Activated T-cell treated with anti-CD3 and anti-CD28 coated beads, Interleukin-2, amount 50 U/mL, for 24 hours (primary cell): ENCODE data around the gene AIFM3.

Experiments
- DNase-seq: peaks from one replicate; pipeline ENCODE4 v3.0.0-alpha.2; 2020
- H3K27ac Mint-ChIP-seq: 2 replicates; pipeline ENCODE4 v1.8.0; 2020; ENCODE audit warnings: mild to moderate bottlenecking, mixed read lengths
- H3K27me3 Mint-ChIP-seq: 2 replicates; pipeline ENCODE4 v1.8.0; 2020; ENCODE audit warnings: mixed read lengths
- H3K36me3 Mint-ChIP-seq: 2 replicates; pipeline ENCODE4 v1.8.0; 2020; ENCODE audit warnings: low read depth, mixed read lengths
- H3K4me1 Mint-ChIP-seq: 2 replicates; pipeline ENCODE4 v1.8.0; 2020; ENCODE audit warnings: low read depth, mixed read lengths
- H3K4me3 Mint-ChIP-seq: 2 replicates; pipeline ENCODE4 v1.8.0; 2020; ENCODE audit warnings: mild to moderate bottlenecking, moderate library complexity, mixed read lengths
- H3K9me3 Mint-ChIP-seq: 2 replicates; pipeline ENCODE4 v1.8.0; 2020; ENCODE audit warnings: mixed read lengths

Gene AIFM3

GRCh38 chr22:20949698-20950183 lies 17.3 kb upstream of the AIFM3 start:
- no peaks in the 10 kb centered on the region for H3K9me3 Mint-ChIP-seq
- H3K4me3 Mint-ChIP-seq: no peak overlapping the region
- H3K27me3 Mint-ChIP-seq: no peaks in the 10 kb centered on the region
- peaks cover 88% of the 10 kb centered on the region for H3K36me3 Mint-ChIP-seq
- peak overlapping the region; percentile 30 for H3K27ac Mint-ChIP-seq
- H3K4me1 Mint-ChIP-seq: peaks cover 40% of the 10 kb centered on the region
- no peak for DNase-seq

GRCh38 chr22:20951151-20951931 lies 15.7 kb upstream of the AIFM3 start:
- peaks cover 2% of the 10 kb centered on the region for H3K27me3 Mint-ChIP-seq
- peak overlapping the region; percentile 41 for H3K27ac Mint-ChIP-seq
- H3K4me3 Mint-ChIP-seq: no peak overlapping the region
- no peak for DNase-seq
- H3K4me1 Mint-ChIP-seq: peaks cover 28% of the 10 kb centered on the region
- H3K36me3 Mint-ChIP-seq: peaks cover 76% of the 10 kb centered on the region
- H3K9me3 Mint-ChIP-seq: no peaks in the 10 kb centered on the region

- DNase-seq: no peak
- peaks cover 29% of the 10 kb centered on the region for H3K4me1 Mint-ChIP-seq
- H3K4me3 Mint-ChIP-seq: no peak overlapping the region
- H3K27me3 Mint-ChIP-seq: peaks cover 8% of the 10 kb centered on the region
- no peaks in the 10 kb centered on the region for H3K9me3 Mint-ChIP-seq
- peak overlapping the region; percentile 41 for H3K27ac Mint-ChIP-seq
- peaks cover 71% of the 10 kb centered on the region for H3K36me3 Mint-ChIP-seq
Observed at GRCh38 chr22:20951932-20952380, 15.1 kb upstream of the AIFM3 start.

GRCh38 chr22:20952544-20953341 lies 14.3 kb upstream of the AIFM3 start:
- H3K4me3 Mint-ChIP-seq: no peak overlapping the region

GRCh38 chr22:20953342-20953608 lies 13.8 kb upstream of the AIFM3 start:
- no peaks in the 10 kb centered on the region for H3K9me3 Mint-ChIP-seq
- no peak overlapping the region for H3K27ac Mint-ChIP-seq
- no peak overlapping the region for H3K4me3 Mint-ChIP-seq
- H3K36me3 Mint-ChIP-seq: peaks cover 60% of the 10 kb centered on the region
- peaks cover 24% of the 10 kb centered on the region for H3K4me1 Mint-ChIP-seq
- H3K27me3 Mint-ChIP-seq: peaks cover 21% of the 10 kb centered on the region
- DNase-seq: no peak

More at GRCh38 chr22:20952544-20953341, 14.3 kb upstream of the AIFM3 start:
- H3K27ac Mint-ChIP-seq: no peak overlapping the region
- peaks cover 65% of the 10 kb centered on the region for H3K36me3 Mint-ChIP-seq
- no peak for DNase-seq
- H3K9me3 Mint-ChIP-seq: no peaks in the 10 kb centered on the region
- H3K4me1 Mint-ChIP-seq: peaks cover 29% of the 10 kb centered on the region
- peaks cover 16% of the 10 kb centered on the region for H3K27me3 Mint-ChIP-seq

- H3K9me3 Mint-ChIP-seq: no peaks in the 10 kb centered on the region
- H3K36me3 Mint-ChIP-seq: peaks cover 55% of the 10 kb centered on the region
- DNase-seq: no peak
- H3K27me3 Mint-ChIP-seq: peaks cover 26% of the 10 kb centered on the region
- H3K4me3 Mint-ChIP-seq: no peak overlapping the region
- no peak overlapping the region for H3K27ac Mint-ChIP-seq
- peaks cover 20% of the 10 kb centered on the region for H3K4me1 Mint-ChIP-seq
Observed at GRCh38 chr22:20953668-20954500, 13.2 kb upstream of the AIFM3 start.

GRCh38 chr22:20955548-20955947 lies 11.5 kb upstream of the AIFM3 start:
- DNase-seq: no peak
- no peak overlapping the region for H3K27ac Mint-ChIP-seq
- peaks cover 39% of the 10 kb centered on the region for H3K36me3 Mint-ChIP-seq
- H3K4me1 Mint-ChIP-seq: peaks cover 10% of the 10 kb centered on the region
- no peaks in the 10 kb centered on the region for H3K9me3 Mint-ChIP-seq
- no peak overlapping the region for H3K4me3 Mint-ChIP-seq
- peaks cover 32% of the 10 kb centered on the region for H3K27me3 Mint-ChIP-seq

- Mint-ChIP-seq H3K36me3 (peaks cover 30% of the 10 kb centered on the region), H3K4me3 (peak overlapping the region; percentile 36), H3K4me1 (peaks cover 11% of the 10 kb centered on the region), H3K27ac (no peak overlapping the region), H3K27me3 (peaks cover 34% of the 10 kb centered on the region), H3K9me3 (no peaks in the 10 kb centered on the region)
- no peak for DNase-seq
Observed at GRCh38 chr22:20956258-20957101, 10.6 kb upstream of the AIFM3 start.

GRCh38 chr22:20957102-20957682 lies 9.9 kb upstream of the AIFM3 start:
- peak overlapping the region; percentile 54 for H3K4me3 Mint-ChIP-seq
- peaks cover 34% of the 10 kb centered on the region for H3K27me3 Mint-ChIP-seq
- no peak overlapping the region for H3K27ac Mint-ChIP-seq
- DNase-seq: no peak
- H3K9me3 Mint-ChIP-seq: no peaks in the 10 kb centered on the region
- peaks cover 15% of the 10 kb centered on the region for H3K4me1 Mint-ChIP-seq
- H3K36me3 Mint-ChIP-seq: peaks cover 22% of the 10 kb centered on the region

GRCh38 chr22:20957683-20958431 lies 9.2 kb upstream of the AIFM3 start:
- H3K9me3 Mint-ChIP-seq: no peaks in the 10 kb centered on the region
- H3K27ac Mint-ChIP-seq: no peak overlapping the region
- H3K4me3 Mint-ChIP-seq: peak overlapping the region; percentile 54
- peaks cover 34% of the 10 kb centered on the region for H3K27me3 Mint-ChIP-seq
- no peak for DNase-seq
- H3K4me1 Mint-ChIP-seq: peaks cover 15% of the 10 kb centered on the region
- H3K36me3 Mint-ChIP-seq: peaks cover 16% of the 10 kb centered on the region

GRCh38 chr22:20959578-20960461 lies 7.2 kb upstream of the AIFM3 start:
- no peaks in the 10 kb centered on the region for H3K9me3 Mint-ChIP-seq
- peaks cover 22% of the 10 kb centered on the region for H3K4me1 Mint-ChIP-seq
- H3K27ac Mint-ChIP-seq: no peak overlapping the region
- no peak overlapping the region for H3K4me3 Mint-ChIP-seq
- H3K36me3 Mint-ChIP-seq: no peaks in the 10 kb centered on the region
- peaks cover 49% of the 10 kb centered on the region for H3K27me3 Mint-ChIP-seq
- no peak for DNase-seq

- DNase-seq: no peak
- peaks cover 53% of the 10 kb centered on the region for H3K27me3 Mint-ChIP-seq
- no peaks in the 10 kb centered on the region for H3K36me3 Mint-ChIP-seq
- peaks cover 25% of the 10 kb centered on the region for H3K4me1 Mint-ChIP-seq
- no peak overlapping the region for H3K4me3 Mint-ChIP-seq
- no peaks in the 10 kb centered on the region for H3K9me3 Mint-ChIP-seq
- peak overlapping the region; percentile 56 for H3K27ac Mint-ChIP-seq
Observed at GRCh38 chr22:20960609-20961008, 6.4 kb upstream of the AIFM3 start.
